CD4-positive, alpha-beta memory T cell (primary cell): ENCODE results near the gene HILPDA. TPM values are rescaled to one million over a fixed set of nuclear protein-coding genes. Genes with fewer than 3 reads are reported as not detected.
"Not testable (repeated sequence)": the region's sequence is repeated elsewhere in the genome, so short reads cannot be mapped to it uniquely, and the experiment has no call there.

ENCODE experiments used
- CTCF ChIA-PET: fragments of 350-600 bp; sonication (Branson Sonifier 250); formaldehyde crosslinking; loops from one replicate; lab custom pipeline; 2021; ENCODE audit warnings: inconsistent platforms; ENCODE audit not compliant: partially characterized antibody; lab: Charles Lee
- POLR2A ChIA-PET: fragments of 350-600 bp; sonication (Branson Sonifier 250); formaldehyde crosslinking; loops from one replicate; lab custom pipeline; 2021; ENCODE audit not compliant: partially characterized antibody; lab: Charles Lee
- DNase-seq, 5 donors: peaks; one replicate each; pipeline versions ENCODE4 v3.0.0 to v3.0.0-alpha.2; 2020 to 2022; ENCODE audit warnings: mixed read lengths in 1 of 5
- H3K27ac ChIP-seq: one replicate; pipeline ENCODE4 v1.7.0; 2013; ENCODE audit warnings: low read depth, low read length
- H3K27me3 ChIP-seq: 2 replicates; pipeline ENCODE4 v1.7.0; 2013; ENCODE audit warnings: mild to moderate bottlenecking, low read length, moderate library complexity; ENCODE audit not compliant: insufficient read depth
- H3K36me3 ChIP-seq: 2 replicates; pipeline ENCODE4 v1.7.0; 2013; ENCODE audit warnings: mild to moderate bottlenecking, low read length, moderate library complexity; ENCODE audit not compliant: insufficient read depth
- H3K4me1 ChIP-seq: 2 replicates; pipeline ENCODE4 v1.7.0; 2013; ENCODE audit warnings: mild to moderate bottlenecking, low read length, moderate library complexity; ENCODE audit not compliant: insufficient read depth
- H3K4me3 ChIP-seq, 2 donors: one replicate each; pipeline ENCODE4 v1.7.0; 2013; ENCODE audit warnings: low read length in 2 of 2, mild to moderate bottlenecking in 1 of 2
- H3K9me3 ChIP-seq, 2 donors: one replicate each; pipeline ENCODE4 v1.7.0; 2013; ENCODE audit warnings: low read length in 2 of 2, control low read depth in 1 of 2; ENCODE audit not compliant: control insufficient read depth in 1 of 2
- H3K27ac Mint-ChIP-seq, 7 donors: one replicate each; pipeline ENCODE4 v1.8.0; 2020 to 2021; ENCODE audit warnings: mixed read lengths in 7 of 7, mild to moderate bottlenecking in 6 of 7, inconsistent platforms in 3 of 7, moderate library complexity in 3 of 7
- H3K27me3 Mint-ChIP-seq, 2 donors: one replicate each; pipeline ENCODE4 v1.8.0; 2020 to 2021; ENCODE audit warnings: mixed read lengths in 2 of 2
- H3K36me3 Mint-ChIP-seq, 2 donors: one replicate each; pipeline ENCODE4 v1.8.0; 2020 to 2021; ENCODE audit warnings: mixed read lengths in 2 of 2, inconsistent platforms in 1 of 2, mild to moderate bottlenecking in 1 of 2
- H3K4me1 Mint-ChIP-seq, 4 donors: one replicate each; pipeline ENCODE4 v1.8.0; 2020 to 2021; ENCODE audit warnings: mixed read lengths in 4 of 4, mild to moderate bottlenecking in 1 of 4
- H3K4me3 Mint-ChIP-seq, 8 donors: one replicate each; pipeline ENCODE4 v1.8.0; 2020 to 2021; ENCODE audit warnings: mixed read lengths in 8 of 8, mild to moderate bottlenecking in 7 of 8, moderate library complexity in 6 of 8, inconsistent platforms in 3 of 8
- H3K9me3 Mint-ChIP-seq, 8 donors: one replicate each; pipeline ENCODE4 v1.8.0; 2020 to 2021; ENCODE audit warnings: mixed read lengths in 8 of 8, mild to moderate bottlenecking in 5 of 8, inconsistent platforms in 3 of 8, moderate library complexity in 1 of 8
- intact Hi-C: fragments of 100-400 bp; cut with micrococcal nuclease; formaldehyde crosslinking; loops from one replicate; pipeline ENCODE4 v1.15.1; 2023
- polyA plus RNA-seq, 2 donors: library from polyadenylated mRNA; unstranded; fragments of 300-500 nt; fragmentation: Illumina TruSeq; gene quantifications; one replicate each; pipeline ENCODE4 v1.2.3, GENCODE V29; 2021
- total RNA-seq, 2 experiments: library from RNA; stranded (reverse); gene quantifications; one replicate each; pipeline ENCODE4 v1.2.3, GENCODE V29; 2021

Gene HILPDA
- total and polyA plus RNA-seq, 4 experiments from 2014 or later = 2.4 to 4.5 (median 3.6) TPM

- DNase-seq = no peak
- intact Hi-C loops = loop anchor here (1.0 to 10.0 kb wide), 5 partner anchors 32 to 872 kb away; partner anchors contain the start of genes ARF5, CALU, GCC1 and RBM28
- no peaks in the 10 kb centered on the region for H3K9me3 Mint-ChIP-seq
- peaks cover 17 to 30% (median 22%) of the 10 kb centered on the region in 4 donors for H3K4me1 Mint-ChIP-seq
- CTCF ChIA-PET = interaction anchor here (0.6 to 4.5 kb wide), 18 partner anchors 10 to 402 kb away, joined by 3 to 469 read pairs (median 26); partner anchors contain the start of genes IMPDH1, METTL2B and RBM28
- peak overlapping the region in 4 of 7 donors; percentile 7 to 77 (median 44) for H3K27ac Mint-ChIP-seq
- peaks cover 0 to 2% of the 10 kb centered on the region in 2 donors for H3K36me3 Mint-ChIP-seq
- POLR2A ChIA-PET = interaction anchor here (1.3 to 3.0 kb wide), 3 partner anchors 17 to 49 kb away, joined by 3 to 27 read pairs (median 10); partner anchors contain the start of genes IMPDH1 and METTL2B
- H3K4me3 Mint-ChIP-seq = peak overlapping the region in 1 of 8 donors; percentile 64
- Histone ChIP-seq H3K4me1 (peaks cover 25% of the 10 kb centered on the region), H3K27me3 (no peaks in the 10 kb centered on the region), H3K36me3 (no peaks in the 10 kb centered on the region), H3K9me3 (no peaks in the 10 kb centered on the region), H3K4me3 (no peak overlapping the region), H3K27ac (no peak overlapping the region)
- no peaks in the 10 kb centered on the region for H3K27me3 Mint-ChIP-seq
These were observed 3.3 kb downstream of the HILPDA start for GRCh38 chr7:128458956-128459355.

- Histone ChIP-seq H3K27ac (no peak overlapping the region), H3K4me1 (peaks cover 25% of the 10 kb centered on the region), H3K4me3 (no peak overlapping the region), H3K27me3 (no peaks in the 10 kb centered on the region), H3K9me3 (no peaks in the 10 kb centered on the region), H3K36me3 (no peaks in the 10 kb centered on the region)
- H3K36me3 Mint-ChIP-seq = peaks cover 0 to 2% of the 10 kb centered on the region in 2 donors
- H3K27ac Mint-ChIP-seq = peak overlapping the region; percentile 7 to 84 (median 58)
- ChIA-PET POLR2A (interaction anchor here (0.6 to 3.0 kb wide), 4 partner anchors 17 to 52 kb away, joined by 3 to 27 read pairs (median 6); partner anchors contain the start of genes IMPDH1 and METTL2B), CTCF (interaction anchor here (0.6 to 4.5 kb wide), 21 partner anchors 10 to 402 kb away, joined by 3 to 469 read pairs (median 22); partner anchors contain the start of genes IMPDH1, METTL2B and RBM28)
- no peaks in the 10 kb centered on the region for H3K27me3 Mint-ChIP-seq
- no peaks in the 10 kb centered on the region for H3K9me3 Mint-ChIP-seq
- intact Hi-C loops = loop anchor here (1.0 to 10.0 kb wide), 5 partner anchors 32 to 872 kb away; partner anchors contain the start of genes ARF5, CALU, GCC1 and RBM28
- H3K4me3 Mint-ChIP-seq = peak overlapping the region in 3 of 8 donors; percentile 21 to 60 (median 27)
- DNase-seq = peak; percentile 73 to 83 (median 77)
- peaks cover 17 to 30% (median 22%) of the 10 kb centered on the region in 4 donors for H3K4me1 Mint-ChIP-seq
These were observed 3.8 kb downstream of the HILPDA start for GRCh38 chr7:128459394-128459878.

GRCh38 chr7:128462460-128462859 is 6.8 kb downstream of the HILPDA start:
- Histone ChIP-seq H3K4me3 (no peak overlapping the region), H3K4me1 (peaks cover 11% of the 10 kb centered on the region), H3K27me3 (no peaks in the 10 kb centered on the region), H3K36me3 (no peaks in the 10 kb centered on the region), H3K9me3 (no peaks in the 10 kb centered on the region), H3K27ac (no peak overlapping the region)
- ChIA-PET POLR2A (no interaction called here), CTCF (interaction anchor here (0.6 to 4.5 kb wide), 8 partner anchors 13 to 1389 kb away, joined by 3 to 469 read pairs (median 34); partner anchors contain the start of genes METTL2B and ZNF800)
- Mint-ChIP-seq H3K4me3 (no peak overlapping the region), H3K27me3 (no peaks in the 10 kb centered on the region), H3K4me1 (peaks cover 7 to 17% (median 11%) of the 10 kb centered on the region in 4 donors), H3K36me3 (no peaks in the 10 kb centered on the region), H3K9me3 (no peaks in the 10 kb centered on the region), H3K27ac (no peak overlapping the region)
- intact Hi-C loops = no loop called here
- DNase-seq = no peak

- POLR2A ChIA-PET, intact Hi-C loops, H3K27me3 Mint-ChIP-seq, H3K27me3 ChIP-seq, H3K9me3 Mint-ChIP-seq, DNase-seq, H3K27ac ChIP-seq, H3K4me3 Mint-ChIP-seq, H3K9me3 ChIP-seq, H3K27ac Mint-ChIP-seq, H3K36me3 ChIP-seq, H3K36me3 Mint-ChIP-seq, H3K4me3 ChIP-seq: not testable (repeated sequence)
- CTCF ChIA-PET = interaction anchor here (4.4 to 4.5 kb wide), 2 partner anchors 36 to 63 kb away, joined by 113 to 469 read pairs; no protein-coding TSS in a partner anchor
- H3K4me1 ChIP-seq = peaks cover 11% of the 10 kb centered on the region
- H3K4me1 Mint-ChIP-seq = peaks cover 6 to 13% (median 10%) of the 10 kb centered on the region in 4 donors
These were observed 7.7 kb downstream of the HILPDA start for GRCh38 chr7:128463345-128463744.

GRCh38 chr7:128463933-128464332 is 8.3 kb downstream of the HILPDA start:
- H3K36me3 Mint-ChIP-seq, H3K4me3 ChIP-seq, H3K36me3 ChIP-seq, H3K27me3 Mint-ChIP-seq, POLR2A ChIA-PET, H3K4me1 ChIP-seq, H3K9me3 ChIP-seq, H3K4me3 Mint-ChIP-seq, H3K27ac ChIP-seq, CTCF ChIA-PET, H3K27ac Mint-ChIP-seq, intact Hi-C loops, DNase-seq, H3K9me3 Mint-ChIP-seq, H3K27me3 ChIP-seq: not testable (repeated sequence)
- H3K4me1 Mint-ChIP-seq = peaks cover 5 to 11% (median 8%) of the 10 kb centered on the region in 4 donors

- intact Hi-C loops, CTCF ChIA-PET, H3K4me3 ChIP-seq, H3K9me3 ChIP-seq, DNase-seq, H3K4me1 ChIP-seq, H3K27ac Mint-ChIP-seq, H3K36me3 Mint-ChIP-seq, H3K27ac ChIP-seq, H3K4me1 Mint-ChIP-seq, H3K36me3 ChIP-seq, H3K9me3 Mint-ChIP-seq, H3K4me3 Mint-ChIP-seq, H3K27me3 ChIP-seq, H3K27me3 Mint-ChIP-seq, POLR2A ChIA-PET: not testable (repeated sequence)
These were observed 11.2 kb downstream of the HILPDA start for GRCh38 chr7:128466871-128467270.
